ENCODE results near the gene EFNA5.

- TF ChIP-seq POLR2AphosphoS5 (IDR thresholded peaks at IDR 0.05) (no peak), CTCF (IDR thresholded peaks at IDR 0.05; ENCODE audit: poor library complexity, severe bottlenecking) (no peak), EZH2 (IDR thresholded peaks at IDR 0.05; ENCODE audit: borderline replicate concordance, insufficient read depth, low read length, poor library complexity, severe bottlenecking) (no peak), RAD21 (conservative IDR thresholded peaks at IDR 0.05) (no peak), REST (IDR thresholded peaks at IDR 0.05; ENCODE audit: borderline replicate concordance) (no peak), TAF1 (IDR thresholded peaks at IDR 0.05; ENCODE audit: low read depth) (no peak), SMC3 (conservative IDR thresholded peaks at IDR 0.05; ENCODE audit: poor library complexity) (no peak), MXI1 (conservative IDR thresholded peaks at IDR 0.05; ENCODE audit: poor library complexity, severe bottlenecking) (no peak)
Measured at GRCh38 chr5:107598958-107599357, 71.8 kb downstream of the EFNA5 start.

Measured in neural cell (in vitro differentiated cells).